HG02840 (cell line): ENCODE measurements around the gene COL6A3.

Experiments used
- ATAC-seq: cut with Tn5 transposase; IDR thresholded peaks from one replicate; pipeline ENCODE4 v1.9.1; 2021; ENCODE audit warnings: mild to moderate bottlenecking, moderate library complexity, moderate number of reproducible peaks; ENCODE audit not compliant: unreplicated experiment, low FRiP score

Gene COL6A3

GRCh38 chr2:237352279-237352845 is 61.6 kb downstream of the COL6A3 start:
- ATAC-seq: no peak

GRCh38 chr2:237351796-237352195 is 62.2 kb downstream of the COL6A3 start:
- no peak for ATAC-seq

GRCh38 chr2:237351046-237351445 is 62.9 kb downstream of the COL6A3 start:
- ATAC-seq: no peak

- no peak for ATAC-seq
Observed at GRCh38 chr2:237350597-237350996, 63.4 kb downstream of the COL6A3 start.

GRCh38 chr2:237350070-237350469 is 63.9 kb downstream of the COL6A3 start:
- no peak for ATAC-seq

- ATAC-seq: no peak
Observed at GRCh38 chr2:237348281-237348865, 65.6 kb downstream of the COL6A3 start.

GRCh38 chr2:237345891-237346640 is 67.9 kb downstream of the COL6A3 start:
- no peak for ATAC-seq

GRCh38 chr2:237345411-237345810 is 68.6 kb downstream of the COL6A3 start:
- ATAC-seq: no peak

GRCh38 chr2:237344942-237345341 is 69.0 kb downstream of the COL6A3 start:
- ATAC-seq: no peak

GRCh38 chr2:237343993-237344392 is 70.0 kb downstream of the COL6A3 start:
- no peak for ATAC-seq

GRCh38 chr2:237341872-237342271 is 72.1 kb downstream of the COL6A3 start:
- no peak for ATAC-seq

- ATAC-seq: no peak
Observed at GRCh38 chr2:237337586-237337985, 76.4 kb downstream of the COL6A3 start.

- no peak for ATAC-seq
Observed at GRCh38 chr2:237336131-237336530, 77.8 kb downstream of the COL6A3 start.

GRCh38 chr2:237333748-237334147 is 80.2 kb downstream of the COL6A3 start:
- ATAC-seq: no peak

- no peak for ATAC-seq
Observed at GRCh38 chr2:237330541-237330940, 83.4 kb downstream of the COL6A3 start.

- ATAC-seq: no peak
Observed at GRCh38 chr2:237327175-237327950, 86.6 kb downstream of the COL6A3 start.

GRCh38 chr2:237326266-237327171 is 87.4 kb downstream of the COL6A3 start:
- ATAC-seq: no peak

- ATAC-seq: no peak
Observed at GRCh38 chr2:237324837-237325236, 89.1 kb downstream of the COL6A3 start.

- ATAC-seq: no peak
Observed at GRCh38 chr2:237324405-237324831, 89.5 kb downstream of the COL6A3 start.

- ATAC-seq: no peak
Observed at GRCh38 chr2:237323656-237324055, 90.3 kb downstream of the COL6A3 start.
